H1 (cell line): ENCODE measurements around the gene CNTN5. TPM values are rescaled to one million over a fixed set of nuclear protein-coding genes. Genes with fewer than 3 reads are reported as not detected.

Source experiments
- CTCF ChIA-PET: fragments of 300-600 bp; sonication (Branson Sonifier 250); formaldehyde crosslinking; loops from one replicate; lab custom pipeline; 2021; ENCODE audit not compliant: partially characterized antibody; lab: Charles Lee
- POLR2A ChIA-PET: fragments of 300-600 bp; sonication (Branson Sonifier 250); formaldehyde crosslinking; loops from one replicate; lab custom pipeline; 2021; ENCODE audit warnings: inconsistent platforms; ENCODE audit not compliant: partially characterized antibody; lab: Charles Lee
- DNase-seq, 2 experiments: peaks; one replicate each; pipeline versions ENCODE4 v3.0.0 to v3.0.0-alpha.2; 2010 to 2022; ENCODE audit warnings: low spot score in 2 of 2, low read depth in 1 of 2, mixed read lengths in 1 of 2
- FAIRE-seq: peaks from 2 replicates; lab custom pipeline; 2011; peaks lifted over from hg19 to GRCh38; lab: Jason Lieb, UNC
- H2AFZ ChIP-seq: 2 replicates; pipeline ENCODE4 v1.8.1; 2012; ENCODE audit warnings: low read length, inconsistent platforms
- H2AK5ac ChIP-seq: 2 replicates; pipeline ENCODE4 v1.6.1; 2013; ENCODE audit warnings: low read depth, low read length
- H2BK120ac ChIP-seq: replicated peaks from 2 replicates; pipeline ENCODE3; 2013; ENCODE audit warnings: low read depth, low read length, inconsistent platforms
- H2BK12ac ChIP-seq: 2 replicates; pipeline ENCODE4 v1.6.1; 2013; ENCODE audit warnings: low read depth, low read length
- H2BK15ac ChIP-seq: 2 replicates; pipeline ENCODE4 v1.6.1; 2013; ENCODE audit warnings: low read length
- H2BK20ac ChIP-seq: 2 replicates; pipeline ENCODE4 v1.6.1; 2013; ENCODE audit warnings: low read length
- H2BK5ac ChIP-seq: 2 replicates; pipeline ENCODE4 v1.6.1; 2013; ENCODE audit warnings: low read depth, low read length
- H3K14ac ChIP-seq: 2 replicates; pipeline ENCODE4 v1.6.1; 2013; ENCODE audit warnings: inconsistent platforms; ENCODE audit not compliant: insufficient read length
- H3K18ac ChIP-seq: 2 replicates; pipeline ENCODE4 v1.6.1; 2013; ENCODE audit warnings: low read length; ENCODE audit errors: extremely low read depth
- H3K23ac ChIP-seq: 2 replicates; pipeline ENCODE4 v1.6.1; 2013; ENCODE audit warnings: inconsistent platforms; ENCODE audit not compliant: insufficient read length
- H3K23me2 ChIP-seq: 2 replicates; pipeline ENCODE4 v1.6.1; 2013; ENCODE audit warnings: low read depth, low read length
- H3K27ac ChIP-seq: 2 replicates; pipeline ENCODE4 v1.6.1; 2011; ENCODE audit warnings: low read depth, low read length, inconsistent platforms
- H3K27me3 ChIP-seq, 4 experiments: replicated peaks in 1 of 4; 1 replicate in 1 of 4; 2 replicates in 3 of 4; pipeline versions ENCODE4 v1.6.1 to v1.8.1; 2011 to 2013; ENCODE audit warnings: low read length in 3 of 4, mild to moderate bottlenecking in 3 of 4, inconsistent platforms in 2 of 4, mixed read lengths in 2 of 4, moderate library complexity in 1 of 4; ENCODE audit not compliant: control insufficient read depth in 3 of 4, insufficient read depth in 3 of 4; ENCODE audit errors: extremely low read depth in 1 of 4
- H3K36me3 ChIP-seq, 4 experiments: 2 replicates each; pipeline versions ENCODE4 v1.6.1 to v1.8.1; 2011 to 2013; ENCODE audit warnings: mild to moderate bottlenecking in 4 of 4, low read length in 3 of 4, moderate library complexity in 2 of 4, control low read depth in 1 of 4, inconsistent platforms in 1 of 4; ENCODE audit not compliant: insufficient read depth in 4 of 4, control insufficient read depth in 2 of 4
- H3K4ac ChIP-seq: replicated peaks from 2 replicates; pipeline ENCODE3; 2013; ENCODE audit warnings: low read length, low read depth, mixed read lengths, inconsistent platforms; ENCODE audit not compliant: insufficient read length
- H3K4me1 ChIP-seq, 4 experiments: replicated peaks in 1 of 4; 1 replicate in 1 of 4; 2 replicates in 3 of 4; pipeline versions ENCODE4 v1.6.1 to v1.8.1; 2011 to 2013; ENCODE audit warnings: low read length in 3 of 4, inconsistent platforms in 2 of 4, mixed read lengths in 1 of 4; ENCODE audit not compliant: insufficient read depth in 4 of 4, control insufficient read depth in 3 of 4
- H3K4me2 ChIP-seq, 2 experiments: 2 replicates each; pipeline versions ENCODE4 v1.6.1 to v1.8.1; 2011 to 2013; ENCODE audit warnings: low read depth in 2 of 2, low read length in 2 of 2, control low read depth in 1 of 2, inconsistent platforms in 1 of 2, mild to moderate bottlenecking in 1 of 2; ENCODE audit not compliant: insufficient read depth in 1 of 2
- H3K4me3 ChIP-seq, 4 experiments: fragments of 200-600, 300-600 bp in 1 of 4; sonication (generic), shearing (Covaris generic), sonication (Bioruptor Twin) in 1 of 4; 2 replicates each; pipeline versions ENCODE4 v1.5.1 to v1.8.1; 2011 to 2016; ENCODE audit warnings: low read length in 4 of 4, low read depth in 3 of 4, control low read depth in 2 of 4, inconsistent platforms in 2 of 4, mild to moderate bottlenecking in 2 of 4, mixed read lengths in 1 of 4, moderate library complexity in 1 of 4; ENCODE audit not compliant: insufficient read depth in 2 of 4; ENCODE audit errors: extremely low read depth in 1 of 4
- H3K56ac ChIP-seq: replicated peaks from 2 replicates; pipeline ENCODE3; 2013; ENCODE audit warnings: low read depth, mild to moderate bottlenecking, mixed read lengths, low read length, inconsistent platforms; ENCODE audit not compliant: insufficient read length
- H3K79me1 ChIP-seq: 2 replicates; pipeline ENCODE4 v1.6.1; 2013; ENCODE audit warnings: low read depth, low read length, control low read depth
- H3K79me2 ChIP-seq, 2 experiments: 2 replicates each; pipeline versions ENCODE4 v1.6.1 to v1.8.1; 2012 to 2013; ENCODE audit warnings: low read length in 2 of 2, mild to moderate bottlenecking in 2 of 2, inconsistent platforms in 1 of 2; ENCODE audit not compliant: insufficient read depth in 2 of 2, control insufficient read depth in 1 of 2
- H3K9ac ChIP-seq, 4 experiments: replicated peaks in 1 of 4; 1 replicate in 1 of 4; 2 replicates in 3 of 4; pipeline versions ENCODE4 v1.6.1 to v1.8.1; 2011 to 2013; ENCODE audit warnings: low read depth in 3 of 4, low read length in 3 of 4, control low read depth in 2 of 4, mild to moderate bottlenecking in 2 of 4, moderate library complexity in 2 of 4, inconsistent platforms in 1 of 4; ENCODE audit errors: extremely low read depth in 1 of 4
- H3K9me3 ChIP-seq, 2 experiments: 2 replicates each; pipeline versions ENCODE4 v1.6.1 to v1.8.1; 2012 to 2013; ENCODE audit warnings: mild to moderate bottlenecking in 2 of 2, moderate library complexity in 2 of 2, control low read depth in 1 of 2, inconsistent platforms in 1 of 2, low read depth in 1 of 2, low read length in 1 of 2, mixed read lengths in 1 of 2; ENCODE audit not compliant: insufficient read depth in 2 of 2
- H4K20me1 ChIP-seq, 2 experiments: replicated peaks in 1 of 2; 2 replicates each; pipeline versions ENCODE3 to v1.8.1; 2011 to 2013; ENCODE audit warnings: inconsistent platforms in 2 of 2, low read length in 2 of 2, mild to moderate bottlenecking in 1 of 2; ENCODE audit not compliant: insufficient read depth in 2 of 2, control insufficient read depth in 1 of 2
- H4K5ac ChIP-seq: 2 replicates; pipeline ENCODE4 v1.6.1; 2013; ENCODE audit warnings: low read length, low read depth, mixed read lengths, inconsistent platforms; ENCODE audit not compliant: insufficient read length
- H4K8ac ChIP-seq: 2 replicates; pipeline ENCODE4 v1.8.0; 2013; ENCODE audit warnings: mild to moderate bottlenecking, moderate library complexity, low read length, inconsistent platforms; ENCODE audit not compliant: insufficient read depth; ENCODE audit errors: extremely low read depth
- H4K91ac ChIP-seq: replicated peaks from 2 replicates; pipeline ENCODE3; 2013; ENCODE audit warnings: low read length, mixed read lengths, inconsistent platforms; ENCODE audit not compliant: insufficient read length
- ASH2L ChIP-seq: fragments of 200-600, 300-600 bp; sonication (generic); IDR thresholded peaks from one replicate; pipeline ENCODE4 v1.7.1; 2017; ENCODE audit warnings: low read length
- BRCA1 ChIP-seq: IDR thresholded peaks from 2 replicates; pipeline ENCODE4 v1.6.1; 2012; ENCODE audit warnings: low read depth, low read length, improper control_type of control experiment
- E2F6 ChIP-seq: IDR thresholded peaks from 2 replicates; pipeline ENCODE4 v1.6.1; 2012; ENCODE audit warnings: inconsistent platforms
- GABPA ChIP-seq: IDR thresholded peaks from 2 replicates; pipeline ENCODE4 v1.6.1; 2011; ENCODE audit warnings: mild to moderate bottlenecking, low read length, moderate library complexity, borderline replicate concordance; ENCODE audit not compliant: insufficient read depth
- HDAC6 ChIP-seq: IDR thresholded peaks from one replicate; pipeline ENCODE4 v1.7.1; 2012; ENCODE audit warnings: low read depth, mild to moderate bottlenecking, inconsistent platforms, low read length, moderate library complexity
- KDM4A ChIP-seq: IDR thresholded peaks from one replicate; pipeline ENCODE4 v1.7.1; 2012; ENCODE audit warnings: low read depth, mild to moderate bottlenecking, moderate library complexity, low read length, inconsistent platforms; ENCODE audit not compliant: severe bottlenecking
- KDM5A ChIP-seq: fragments of 200-600 bp; IDR thresholded peaks from 2 replicates; pipeline ENCODE4 v1.7.1; 2012; ENCODE audit warnings: mild to moderate bottlenecking, low read length, inconsistent platforms, mixed read lengths
- POLR2A ChIP-seq, 2 experiments: IDR thresholded peaks; 1 replicate in 1 of 2; 2 replicates in 1 of 2; pipeline ENCODE4 v1.6.1; 2011; ENCODE audit warnings: low read depth in 2 of 2, low read length in 2 of 2, mild to moderate bottlenecking in 2 of 2; ENCODE audit errors: control extremely low read depth in 1 of 2
- POU5F1 ChIP-seq: IDR thresholded peaks from 2 replicates; pipeline ENCODE4 v1.6.1; 2011; ENCODE audit warnings: low read depth, mild to moderate bottlenecking, low read length, moderate library complexity
- SIN3A ChIP-seq, 2 experiments: IDR thresholded peaks in 1 of 2; conservative IDR thresholded peaks in 1 of 2; 2 replicates each; pipeline ENCODE4 v1.6.1; 2011 to 2012; ENCODE audit warnings: low read length in 2 of 2, improper control_type of control experiment in 1 of 2, low read depth in 1 of 2, mild to moderate bottlenecking in 1 of 2
- SP2 ChIP-seq: IDR thresholded peaks from 2 replicates; pipeline ENCODE4 v1.6.1; 2012; ENCODE audit warnings: mild to moderate bottlenecking, low read length, inconsistent platforms
- TAF1 ChIP-seq: IDR thresholded peaks from 2 replicates; pipeline ENCODE4 v1.6.1; 2011; ENCODE audit warnings: mild to moderate bottlenecking, low read depth, low read length
- TAF7 ChIP-seq: optimal IDR thresholded peaks from 2 replicates; pipeline ENCODE3; 2011; ENCODE audit warnings: low read depth, mild to moderate bottlenecking, inconsistent platforms, low read length, moderate library complexity, borderline replicate concordance
- TCF12 ChIP-seq: IDR thresholded peaks from 2 replicates; pipeline ENCODE4 v1.6.1; 2011; ENCODE audit warnings: low read depth, mild to moderate bottlenecking, low read length
- YY1 ChIP-seq: IDR thresholded peaks from 2 replicates; pipeline ENCODE4 v1.6.1; 2011; ENCODE audit warnings: low read depth, mild to moderate bottlenecking, low read length
- WGBS, 2 experiments: shearing (Covaris generic) in 1 of 2; methylation state at CpG; one replicate each; pipeline versions ENCODE4 v1.1.6 to v1.1.7; 2013 to 2015; ENCODE audit warnings: low lambda C conversion rate in 2 of 2, mixed read lengths in 2 of 2, inconsistent platforms in 1 of 2, low coverage in 1 of 2, missing lambda C conversion rate in 1 of 2; ENCODE audit not compliant: insufficient replicate concordance in 2 of 2, insufficient coverage in 1 of 2, insufficient read length in 1 of 2; ENCODE audit errors: extremely low coverage in 1 of 2, missing lambda C conversion rate in 1 of 2; 5-methylcytosine and 5-hydroxymethylcytosine counted together
- polyA plus RNA-seq, 7 experiments: library from polyadenylated mRNA; depleted of rRNA in 3 of 7; stranded (reverse) in 5 of 7; unstranded in 2 of 7; fragments of >200 nt in 5 of 7; fragments of 200-250 nt in 2 of 7; gene quantifications; 1 replicate in 5 of 7; 2 replicates in 1 of 7; 4 replicates in 1 of 7; pipeline versions ENCODE4 v1.2.1 to v1.2.3, GENCODE V29; 2011 to 2013; ENCODE audit warnings: missing spikeins in 2 of 7, mixed read lengths in 2 of 7
- total RNA-seq: library from RNA; stranded (reverse); fragmentation: NEBNext Ultra II Directional; extraction: Animal tissue kit (Norgen Biotek cat#: 25700); gene quantifications from 2 replicates; pipeline ENCODE4 v1.2.1, GENCODE V29; 2021

CNTN5 gene
- total and polyA plus RNA-seq, 2 of the 8 experiments (the other 6 are each of a cell fraction or from before 2014, with no cell fraction given) = not detected

GRCh38 chr11:100174881-100175280 is 1154.1 kb downstream of the CNTN5 start:
- no peak overlapping the region for H3K4me3 ChIP-seq
- no peaks in the 10 kb centered on the region for H3K79me1 ChIP-seq
- H4K20me1 ChIP-seq = no peaks in the 10 kb centered on the region
- H3K4me1 ChIP-seq = no peaks in the 10 kb centered on the region
- no peak overlapping the region for H3K14ac ChIP-seq
- no peak overlapping the region for H2BK5ac ChIP-seq
- no peak overlapping the region for H3K27ac ChIP-seq
- H4K5ac ChIP-seq = no peak overlapping the region
- no peak overlapping the region for H2BK120ac ChIP-seq
- H3K9me3 ChIP-seq = no peaks in the 10 kb centered on the region
- no peak overlapping the region for H3K4me2 ChIP-seq
- 93% methylated on average over 3 of the region's 3 CpGs; no CpG with 5 or more reads in 1 of the 2 experiments for WGBS, 2 experiments
- H2BK20ac ChIP-seq = no peak overlapping the region
- DNase-seq (no peak), FAIRE-seq (no peak)
- H3K36me3 ChIP-seq = no peaks in the 10 kb centered on the region
- no peaks in the 10 kb centered on the region for H3K79me2 ChIP-seq
- H4K8ac ChIP-seq = no peak overlapping the region
- ChIA-PET POLR2A (no interaction called here), CTCF (interaction anchor here (0.6 kb wide), 1 partner anchor 129 kb away, joined by 3 read pairs; no protein-coding TSS in a partner anchor)
- no peak overlapping the region for H2BK15ac ChIP-seq
- no peak overlapping the region for H3K23ac ChIP-seq
- H3K9ac ChIP-seq = no peak overlapping the region
- no peak for TF ChIP-seq HDAC6
- no peak for TF ChIP-seq POLR2A (IDR thresholded peaks at IDR 0.05; ENCODE audit: control extremely low read depth in 1 of 2, low read depth in 2 of 2, low read length in 2 of 2)
- TF ChIP-seq GABPA = no peak
- TF ChIP-seq POU5F1 = no peak
- TF ChIP-seq ASH2L = no peak
- no peak for TF ChIP-seq KDM5A
- TF ChIP-seq SIN3A (conservative IDR thresholded peaks at IDR 0.05 in 1 of 2, IDR thresholded peaks at IDR 0.05 in 1 of 2; ENCODE audit: low read depth in 1 of 2, low read length in 2 of 2) = no peak
- no peak for TF ChIP-seq SP2
- TF ChIP-seq YY1 = no peak
- no peak for TF ChIP-seq E2F6
- no peak for TF ChIP-seq TCF12
- TF ChIP-seq TAF1 = no peak
- TF ChIP-seq TAF7 = no peak
- TF ChIP-seq KDM4A = no peak
- TF ChIP-seq BRCA1 = no peak
- no peak overlapping the region for H4K91ac ChIP-seq
- no peaks in the 10 kb centered on the region for H3K27me3 ChIP-seq
- no peak overlapping the region for H2BK12ac ChIP-seq
- H2AFZ ChIP-seq = no peak overlapping the region
- no peak overlapping the region for H3K18ac ChIP-seq
- no peaks in the 10 kb centered on the region for H3K23me2 ChIP-seq
- H2AK5ac ChIP-seq = no peak overlapping the region
- no peak overlapping the region for H3K56ac ChIP-seq
- H3K4ac ChIP-seq = no peak overlapping the region
